ENCODE data around the gene STARD7.

- TF ChIP-seq CTCF (conservative IDR thresholded peaks at IDR 0.05; ENCODE audit: low read depth in 2 of 2) (no peak), ETS1 (IDR thresholded peaks at IDR 0.05) (no peak), ZNF114 (CRISPR knock-in tag; IDR thresholded peaks at IDR 0.05) (no peak), POLR2AphosphoS5 (IDR thresholded peaks at IDR 0.05; ENCODE audit: low read depth) (no peak), EZH2phosphoT487 (IDR thresholded peaks at IDR 0.05; ENCODE audit: unreplicated experiment) (no peak), REST (IDR thresholded peaks at IDR 0.05; ENCODE audit: unreplicated experiment) (no peak)
These were observed 28.1 kb downstream of the STARD7 start for GRCh38 chr2:96180521-96180920.
